H9 (cell line): Measurements from ENCODE around the gene SF3B1. TPM values are rescaled to one million over a fixed set of nuclear protein-coding genes. Genes with fewer than 3 reads are reported as not detected.

Experiments used
- DNase-seq: peaks from one replicate; pipeline ENCODE4 v3.0.0-alpha.2; 2017
- H2AFZ ChIP-seq: one replicate; pipeline ENCODE4 v1.6.1; 2013; ENCODE audit warnings: mild to moderate bottlenecking, low read length, control low read depth, moderate library complexity
- H2AK5ac ChIP-seq: 2 replicates; pipeline ENCODE4 v1.6.1; 2013; ENCODE audit warnings: low read length, control low read depth, mixed read lengths; ENCODE audit not compliant: insufficient read length
- H2BK120ac ChIP-seq: one replicate; pipeline ENCODE4 v1.6.1; 2013; ENCODE audit warnings: low read depth, mild to moderate bottlenecking, low read length, control low read depth, inconsistent platforms; ENCODE audit not compliant: poor library complexity, severe bottlenecking
- H2BK12ac ChIP-seq: 2 replicates; pipeline ENCODE4 v1.6.1; 2013; ENCODE audit warnings: low read length, control low read depth, mixed read lengths, low read depth; ENCODE audit not compliant: insufficient read length
- H2BK15ac ChIP-seq: 2 replicates; pipeline ENCODE4 v1.6.1; 2013; ENCODE audit warnings: low read depth, low read length, control low read depth
- H2BK20ac ChIP-seq: one replicate; pipeline ENCODE4 v1.6.1; 2013; ENCODE audit warnings: low read depth, mild to moderate bottlenecking, low read length, control low read depth, inconsistent platforms; ENCODE audit not compliant: poor library complexity, severe bottlenecking
- H2BK5ac ChIP-seq: 2 replicates; pipeline ENCODE4 v1.6.1; 2013; ENCODE audit warnings: low read length, control low read depth, mixed read lengths; ENCODE audit not compliant: insufficient read length
- H3K14ac ChIP-seq: 2 replicates; pipeline ENCODE4 v1.6.1; 2013; ENCODE audit warnings: low read length, control low read depth; ENCODE audit not compliant: insufficient read depth
- H3K18ac ChIP-seq: 2 replicates; pipeline ENCODE4 v1.6.1; 2013; ENCODE audit warnings: low read depth, mild to moderate bottlenecking, mixed read lengths, low read length, control low read depth; ENCODE audit not compliant: insufficient read length
- H3K23ac ChIP-seq: 2 replicates; pipeline ENCODE4 v1.6.1; 2013; ENCODE audit warnings: low read length, control low read depth, mixed read lengths, low read depth; ENCODE audit not compliant: insufficient read length
- H3K23me2 ChIP-seq: 2 replicates; pipeline ENCODE4 v1.6.1; 2013; ENCODE audit warnings: low read depth, mild to moderate bottlenecking, mixed read lengths, low read length, control low read depth; ENCODE audit not compliant: insufficient read length, poor library complexity, severe bottlenecking
- H3K27ac ChIP-seq: 2 replicates; pipeline ENCODE4 v1.5.1; 2013; ENCODE audit warnings: low read length, control low read depth, mixed read lengths, low read depth; ENCODE audit not compliant: insufficient read length
- H3K27me3 ChIP-seq: 2 replicates; pipeline ENCODE4 v1.6.1; 2013; ENCODE audit warnings: low read length, control low read depth, inconsistent platforms; ENCODE audit not compliant: insufficient read depth
- H3K4ac ChIP-seq: 2 replicates; pipeline ENCODE4 v1.6.1; 2013; ENCODE audit warnings: low read depth, mild to moderate bottlenecking, control low read depth, inconsistent platforms, low read length, moderate library complexity
- H3K4me1 ChIP-seq: 2 replicates; pipeline ENCODE4 v1.6.1; 2013; ENCODE audit warnings: low read length, control low read depth, inconsistent platforms; ENCODE audit not compliant: insufficient read depth
- H3K4me2 ChIP-seq: 2 replicates; pipeline ENCODE4 v1.6.1; 2013; ENCODE audit warnings: low read length, control low read depth, mixed read lengths; ENCODE audit not compliant: insufficient read length, insufficient read depth
- H3K56ac ChIP-seq: 2 replicates; pipeline ENCODE4 v1.6.1; 2013; ENCODE audit warnings: low read depth, mild to moderate bottlenecking, mixed read lengths, low read length, control low read depth; ENCODE audit not compliant: insufficient read length
- H3K79me1 ChIP-seq: 2 replicates; pipeline ENCODE4 v1.6.1; 2013; ENCODE audit warnings: low read depth, mild to moderate bottlenecking, moderate library complexity, low read length, control low read depth, inconsistent platforms; ENCODE audit not compliant: insufficient read depth, poor library complexity, severe bottlenecking
- H3K79me2 ChIP-seq: 2 replicates; pipeline ENCODE4 v1.6.1; 2013; ENCODE audit warnings: low read length, control low read depth, inconsistent platforms; ENCODE audit not compliant: insufficient read depth
- H3K9ac ChIP-seq: 2 replicates; pipeline ENCODE4 v1.6.1; 2013; ENCODE audit warnings: low read length, control low read depth, mixed read lengths; ENCODE audit not compliant: insufficient read length; ENCODE audit errors: extremely low read depth
- H3K9me3 ChIP-seq: one replicate; pipeline ENCODE4 v1.6.1; 2013; ENCODE audit warnings: low read depth, low read length, inconsistent platforms; ENCODE audit not compliant: control insufficient read depth
- H3T11ph ChIP-seq: one replicate; pipeline ENCODE4 v1.6.1; 2013; ENCODE audit warnings: mild to moderate bottlenecking, low read length, control low read depth, inconsistent platforms
- H4K20me1 ChIP-seq: one replicate; pipeline ENCODE4 v1.6.1; 2013; ENCODE audit not compliant: control insufficient read depth, insufficient read length, insufficient read depth
- H4K5ac ChIP-seq: 2 replicates; pipeline ENCODE4 v1.6.1; 2013; ENCODE audit warnings: low read depth, mild to moderate bottlenecking, mixed read lengths, low read length, control low read depth; ENCODE audit not compliant: insufficient read length
- H4K8ac ChIP-seq: replicated peaks from 2 replicates; pipeline ENCODE4 v1.6.1; 2013; ENCODE audit warnings: low read length, control low read depth, mixed read lengths, low read depth; ENCODE audit not compliant: insufficient read length
- H4K91ac ChIP-seq: 2 replicates; pipeline ENCODE4 v1.6.1; 2013; ENCODE audit warnings: low read depth, mild to moderate bottlenecking, moderate library complexity, mixed read lengths, low read length, control low read depth; ENCODE audit not compliant: insufficient read length
- H3K27ac Mint-ChIP-seq, 3 experiments: 2 replicates in 2 of 3; 3 replicates in 1 of 3; pipeline ENCODE4 v1.8.0; 2020 to 2021; ENCODE audit warnings: mixed read lengths in 3 of 3, mild to moderate bottlenecking in 1 of 3, moderate library complexity in 1 of 3
- H3K27me3 Mint-ChIP-seq: 2 replicates; pipeline ENCODE4 v1.8.0; 2021; ENCODE audit warnings: low read depth, mild to moderate bottlenecking, moderate library complexity, mixed read lengths
- H3K36me3 Mint-ChIP-seq, 3 experiments: 2 replicates in 2 of 3; 3 replicates in 1 of 3; pipeline ENCODE4 v1.8.0; 2020 to 2021; ENCODE audit warnings: low read depth in 3 of 3, mixed read lengths in 3 of 3; ENCODE audit not compliant: insufficient read depth in 1 of 3
- H3K4me1 Mint-ChIP-seq, 2 experiments: 2 replicates each; pipeline ENCODE4 v1.8.0; 2020; ENCODE audit warnings: mixed read lengths in 2 of 2
- H3K4me3 Mint-ChIP-seq, 2 experiments: 2 replicates in 1 of 2; 3 replicates in 1 of 2; pipeline ENCODE4 v1.8.0; 2020 to 2021; ENCODE audit warnings: mild to moderate bottlenecking in 2 of 2, mixed read lengths in 2 of 2, moderate library complexity in 1 of 2
- H3K9me3 Mint-ChIP-seq, 2 experiments: 2 replicates in 1 of 2; 3 replicates in 1 of 2; pipeline ENCODE4 v1.8.0; 2020; ENCODE audit warnings: mild to moderate bottlenecking in 2 of 2, mixed read lengths in 2 of 2, moderate library complexity in 1 of 2
- WGBS: extraction: QIAGEN DNeasy Blood & Tissue Kit; methylation state at CpG from one replicate; pipeline ENCODE4 v1.1.7; 2013; ENCODE audit warnings: missing lambda C conversion rate, low lambda C conversion rate, mixed read lengths; ENCODE audit not compliant: insufficient read length; ENCODE audit errors: extremely low coverage; 5-methylcytosine and 5-hydroxymethylcytosine counted together
- total RNA-seq: library from RNA; stranded (reverse); gene quantifications from 2 replicates; pipeline ENCODE4 v1.2.1, GENCODE V29; 2021
- TF ChIP-seq, protein P1 (sequence below): fragments of 200-600 bp; sonication (generic); conservative IDR thresholded peaks from 3 replicates; pipeline ENCODE4 v1.8.0; 2021; ENCODE audit warnings: antibody characterized with exemption, mild to moderate bottlenecking

The SF3B1 gene
- total RNA-seq, 1 experiment from 2014 or later = 278 TPM

DNA sequence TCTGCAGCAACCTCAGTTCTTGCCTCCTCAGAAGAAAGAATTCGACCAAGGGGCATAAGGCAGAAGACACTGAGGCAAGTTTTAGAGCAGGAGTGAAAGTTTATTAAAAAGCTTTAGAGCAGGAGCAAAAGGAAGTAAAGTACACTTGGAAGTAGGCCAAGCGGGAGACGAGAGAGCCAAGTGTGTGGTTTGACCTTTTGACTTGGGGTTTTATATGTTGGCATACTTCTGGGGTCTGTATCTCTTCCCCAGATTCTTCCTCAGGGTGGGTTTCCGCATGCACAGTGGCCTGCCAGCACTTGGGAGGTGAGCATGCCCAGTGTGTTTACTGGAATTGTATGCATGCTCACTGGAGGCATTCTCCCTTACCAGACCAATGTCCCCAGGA, 64.9 kb downstream of the SF3B1 start:
- no peak overlapping the region for H2BK15ac ChIP-seq
- H3K18ac ChIP-seq = no peak overlapping the region
- H3K9me3 ChIP-seq = no peaks in the 10 kb centered on the region
- H3K4me1 Mint-ChIP-seq = peaks cover 8 to 11% of the 10 kb centered on the region in 2 experiments
- no peak for DNase-seq
- no peak overlapping the region for H3K14ac ChIP-seq
- H3K27ac ChIP-seq = no peak overlapping the region
- no peak overlapping the region for H2BK5ac ChIP-seq
- H3K79me1 ChIP-seq = no peaks in the 10 kb centered on the region
- no peak overlapping the region for H2BK12ac ChIP-seq
- no peak overlapping the region for H3K4me2 ChIP-seq
- no peaks in the 10 kb centered on the region for H3K23me2 ChIP-seq
- H2AFZ ChIP-seq = no peak overlapping the region
- no peaks in the 10 kb centered on the region for H3K27me3 ChIP-seq
- H3K9ac ChIP-seq = no peak overlapping the region
- H3K23ac ChIP-seq = no peak overlapping the region
- H4K5ac ChIP-seq = no peak overlapping the region
- no peak overlapping the region for H3T11ph ChIP-seq
- no CpG with 5 or more reads among the region's 4 CpGs for WGBS
- H2BK20ac ChIP-seq = no peak overlapping the region
- H4K91ac ChIP-seq = no peak overlapping the region
- no peaks in the 10 kb centered on the region for H3K36me3 Mint-ChIP-seq
- H3K9me3 Mint-ChIP-seq = peaks cover 0 to 2% of the 10 kb centered on the region in 2 experiments; a peak in 1 of 5 replicates
- no peaks in the 10 kb centered on the region for H3K79me2 ChIP-seq
- H3K56ac ChIP-seq = no peak overlapping the region
- TF ChIP-seq, protein P1, sequence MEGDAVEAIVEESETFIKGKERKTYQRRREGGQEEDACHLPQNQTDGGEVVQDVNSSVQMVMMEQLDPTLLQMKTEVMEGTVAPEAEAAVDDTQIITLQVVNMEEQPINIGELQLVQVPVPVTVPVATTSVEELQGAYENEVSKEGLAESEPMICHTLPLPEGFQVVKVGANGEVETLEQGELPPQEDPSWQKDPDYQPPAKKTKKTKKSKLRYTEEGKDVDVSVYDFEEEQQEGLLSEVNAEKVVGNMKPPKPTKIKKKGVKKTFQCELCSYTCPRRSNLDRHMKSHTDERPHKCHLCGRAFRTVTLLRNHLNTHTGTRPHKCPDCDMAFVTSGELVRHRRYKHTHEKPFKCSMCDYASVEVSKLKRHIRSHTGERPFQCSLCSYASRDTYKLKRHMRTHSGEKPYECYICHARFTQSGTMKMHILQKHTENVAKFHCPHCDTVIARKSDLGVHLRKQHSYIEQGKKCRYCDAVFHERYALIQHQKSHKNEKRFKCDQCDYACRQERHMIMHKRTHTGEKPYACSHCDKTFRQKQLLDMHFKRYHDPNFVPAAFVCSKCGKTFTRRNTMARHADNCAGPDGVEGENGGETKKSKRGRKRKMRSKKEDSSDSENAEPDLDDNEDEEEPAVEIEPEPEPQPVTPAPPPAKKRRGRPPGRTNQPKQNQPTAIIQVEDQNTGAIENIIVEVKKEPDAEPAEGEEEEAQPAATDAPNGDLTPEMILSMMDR = no peak
- H3K27ac Mint-ChIP-seq = 0 out of 7 replicates have a peak overlapping the region, but pooled peaks of 1 of the 3 experiments have one; percentile 22
- no peak overlapping the region for H2AK5ac ChIP-seq
- H4K8ac ChIP-seq = no peak overlapping the region
- no peak overlapping the region for H3K4me3 Mint-ChIP-seq
- no peak overlapping the region for H3K4ac ChIP-seq
- H4K20me1 ChIP-seq = no peaks in the 10 kb centered on the region
- H3K4me1 ChIP-seq = no peaks in the 10 kb centered on the region; the same call in 1 of the 2 replicates
- H2BK120ac ChIP-seq = no peak overlapping the region
- H3K27me3 Mint-ChIP-seq = no peaks in the 10 kb centered on the region; the same call in 1 of the 2 replicates
